Peyer's patch (tissue), 4 donors: Measurements from ENCODE around the gene MSN. TPM values are rescaled to one million over a fixed set of nuclear protein-coding genes. Genes with fewer than 3 reads are reported as not detected.

Experiments used
- DNase-seq, 3 donors: peaks; one replicate each; pipeline ENCODE4 v3.0.0-alpha.2; 2017 to 2019
- H3K27ac ChIP-seq, 4 donors: fragments of 200-600 bp; sonication (generic); one replicate each; pipeline ENCODE4 v1.5.1; 2016 to 2019
- H3K27me3 ChIP-seq, 2 donors: fragments of 200-600 bp; sonication (generic); one replicate each; pipeline ENCODE4 v1.5.1; 2019
- H3K36me3 ChIP-seq, 3 donors: fragments of 200-600 bp; sonication (generic); one replicate each; pipeline ENCODE4 v1.5.1; 2016 to 2019
- H3K4me1 ChIP-seq, 4 donors: fragments of 200-600 bp; sonication (generic); one replicate each; pipeline ENCODE4 v1.5.1; 2016 to 2019
- H3K4me3 ChIP-seq, 4 donors: fragments of 200-600 bp; sonication (generic); 1 replicate in 3 of 4; 2 replicates in 1 of 4; pipeline ENCODE4 v1.5.1; 2016 to 2019; ENCODE audit warnings: mild to moderate bottlenecking in 1 of 4
- H3K9me3 ChIP-seq, 4 donors: fragments of 200-600 bp; sonication (generic); one replicate each; pipeline ENCODE4 v1.5.1; 2016 to 2019; ENCODE audit warnings: mild to moderate bottlenecking in 1 of 4
- CTCF ChIP-seq, 6 experiments: fragments of 450-650 bp in 4 of 6; fragments of 200-600 bp in 2 of 6; sonication (generic) in 1 of 6; IDR thresholded peaks; one replicate each; pipeline ENCODE4 v1.5.1; 2017 to 2019; ENCODE audit warnings: antibody characterized with exemption in 6 of 6, mild to moderate bottlenecking in 3 of 6, moderate library complexity in 1 of 6
- POLR2A ChIP-seq, 2 donors: fragments of 450-650 bp; IDR thresholded peaks; one replicate each; pipeline ENCODE4 v1.5.1; 2017; ENCODE audit warnings: antibody characterized with exemption in 2 of 2, mild to moderate bottlenecking in 2 of 2, moderate library complexity in 2 of 2
- total RNA-seq, 4 donors: library from RNA; depleted of rRNA; stranded (reverse); fragments of >200 nt; gene quantifications; one replicate each; pipeline ENCODE4 v1.1.0, GENCODE V29; 2016

The MSN gene
- total RNA-seq, 4 donors from 2014 or later, result 22.4 to 126 (median 33.4) TPM

- Histone ChIP-seq H3K36me3 (no peaks in the 10 kb centered on the region), H3K4me3 (no peak overlapping the region), H3K4me1 (no peaks in the 10 kb centered on the region), H3K27ac (no peak overlapping the region), H3K9me3 (no peaks in the 10 kb centered on the region), H3K27me3 (no peaks in the 10 kb centered on the region)
- DNase-seq, result no peak
- TF ChIP-seq POLR2A (IDR thresholded peaks at IDR 0.05) (no peak), CTCF (IDR thresholded peaks at IDR 0.05) (no peak)
Observed at GRCh38 chrX:65781845-65782244, 114.4 kb downstream of the MSN start.

DNA sequence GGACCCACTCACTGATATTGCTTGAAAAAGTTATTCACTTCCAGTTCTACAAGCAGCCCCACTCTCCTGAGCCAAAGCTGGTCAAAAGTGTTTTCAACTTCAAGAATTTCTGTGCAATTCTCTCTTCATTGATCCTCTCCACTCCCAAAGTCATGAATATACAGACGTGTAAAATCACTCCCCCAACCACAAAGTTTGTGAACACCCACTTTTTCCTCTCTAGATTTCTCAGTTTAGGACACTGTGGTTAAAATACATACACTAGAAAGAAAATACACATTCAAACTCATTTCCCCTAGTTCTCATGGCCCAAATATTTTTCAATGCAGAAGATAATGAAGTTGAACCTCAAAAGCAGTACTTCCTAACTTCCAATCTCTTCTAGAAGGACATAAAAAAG is 116.3 kb downstream of the MSN start:
- Histone ChIP-seq H3K27me3 (no peaks in the 10 kb centered on the region), H3K9me3 (no peaks in the 10 kb centered on the region), H3K4me1 (no peaks in the 10 kb centered on the region), H3K27ac (no peak overlapping the region), H3K4me3 (no peak overlapping the region), H3K36me3 (no peaks in the 10 kb centered on the region)
- TF ChIP-seq POLR2A (IDR thresholded peaks at IDR 0.05) (no peak), CTCF (IDR thresholded peaks at IDR 0.05) (no peak)
- DNase-seq, result no peak

Other genes with a start within 250 kb of the MSN start
- 10 to 100 TPM; 10.7 to 47.9 (median 18.7) TPM for gene LAS1L, start 132.9 kb upstream of the MSN start, total RNA-seq